IPS-18a (cell line): ENCODE results near the gene FOXP1.

ENCODE experiments used
- H3K27ac ChIP-seq: one replicate; pipeline ENCODE4 v1.5.1; 2013; ENCODE audit warnings: low read length
- H3K27me3 ChIP-seq: one replicate; pipeline ENCODE4 v1.6.1; 2013; ENCODE audit warnings: mild to moderate bottlenecking, low read length; ENCODE audit not compliant: control insufficient read depth, insufficient read depth
- H3K36me3 ChIP-seq: one replicate; pipeline ENCODE4 v1.6.1; 2013; ENCODE audit warnings: low read depth, low read length; ENCODE audit not compliant: control insufficient read depth
- H3K4me1 ChIP-seq: one replicate; pipeline ENCODE4 v1.6.1; 2013; ENCODE audit warnings: low read depth, low read length; ENCODE audit not compliant: control insufficient read depth
- H3K4me3 ChIP-seq: one replicate; pipeline ENCODE4 v1.5.1; 2013; ENCODE audit warnings: low read length
- H3K9ac ChIP-seq: one replicate; pipeline ENCODE4 v1.6.1; 2013; ENCODE audit warnings: mild to moderate bottlenecking, low read length, moderate library complexity
- H3K9me3 ChIP-seq: one replicate; pipeline ENCODE4 v1.6.1; 2013; ENCODE audit warnings: low read depth, low read length; ENCODE audit not compliant: control insufficient read depth

Gene FOXP1

GRCh38 chr3:71369701-71370391 lies 213.7 kb downstream of the FOXP1 start:
- H3K36me3 ChIP-seq = no peaks in the 10 kb centered on the region
- no peak overlapping the region for H3K4me3 ChIP-seq
- no peaks in the 10 kb centered on the region for H3K27me3 ChIP-seq
- H3K27ac ChIP-seq = no peak overlapping the region
- peaks cover 6% of the 10 kb centered on the region for H3K4me1 ChIP-seq
- no peaks in the 10 kb centered on the region for H3K9me3 ChIP-seq
- no peak overlapping the region for H3K9ac ChIP-seq

GRCh38 chr3:71366988-71367604 lies 216.4 kb downstream of the FOXP1 start:
- Histone ChIP-seq H3K4me1 (no peaks in the 10 kb centered on the region), H3K36me3 (no peaks in the 10 kb centered on the region), H3K4me3 (no peak overlapping the region), H3K9ac (no peak overlapping the region), H3K27ac (no peak overlapping the region), H3K9me3 (no peaks in the 10 kb centered on the region), H3K27me3 (no peaks in the 10 kb centered on the region)

- no peaks in the 10 kb centered on the region for H3K27me3 ChIP-seq
- H3K36me3 ChIP-seq = no peaks in the 10 kb centered on the region
- no peak overlapping the region for H3K27ac ChIP-seq
- no peak overlapping the region for H3K9ac ChIP-seq
- H3K9me3 ChIP-seq = no peaks in the 10 kb centered on the region
- no peak overlapping the region for H3K4me3 ChIP-seq
- no peaks in the 10 kb centered on the region for H3K4me1 ChIP-seq
Observed at GRCh38 chr3:71361334-71361890, 222.1 kb downstream of the FOXP1 start.

GRCh38 chr3:71360764-71361163 lies 222.8 kb downstream of the FOXP1 start:
- H3K9ac ChIP-seq = no peak overlapping the region
- H3K9me3 ChIP-seq = no peaks in the 10 kb centered on the region
- no peaks in the 10 kb centered on the region for H3K4me1 ChIP-seq
- H3K27me3 ChIP-seq = no peaks in the 10 kb centered on the region
- no peaks in the 10 kb centered on the region for H3K36me3 ChIP-seq
- H3K4me3 ChIP-seq = no peak overlapping the region
- H3K27ac ChIP-seq = no peak overlapping the region

GRCh38 chr3:71360180-71360579 lies 223.3 kb downstream of the FOXP1 start:
- Histone ChIP-seq H3K36me3 (no peaks in the 10 kb centered on the region), H3K4me1 (no peaks in the 10 kb centered on the region), H3K27ac (no peak overlapping the region), H3K27me3 (no peaks in the 10 kb centered on the region), H3K9me3 (no peaks in the 10 kb centered on the region), H3K4me3 (no peak overlapping the region), H3K9ac (no peak overlapping the region)

GRCh38 chr3:71358243-71358642 lies 225.3 kb downstream of the FOXP1 start:
- no peak overlapping the region for H3K4me3 ChIP-seq
- H3K27ac ChIP-seq = no peak overlapping the region
- no peak overlapping the region for H3K9ac ChIP-seq
- H3K27me3 ChIP-seq = no peaks in the 10 kb centered on the region
- no peaks in the 10 kb centered on the region for H3K4me1 ChIP-seq
- no peaks in the 10 kb centered on the region for H3K36me3 ChIP-seq
- H3K9me3 ChIP-seq = no peaks in the 10 kb centered on the region

- Histone ChIP-seq H3K9me3 (no peaks in the 10 kb centered on the region), H3K27ac (no peak overlapping the region), H3K9ac (no peak overlapping the region), H3K27me3 (no peaks in the 10 kb centered on the region), H3K4me3 (no peak overlapping the region), H3K4me1 (no peaks in the 10 kb centered on the region), H3K36me3 (no peaks in the 10 kb centered on the region)
Observed at GRCh38 chr3:71356265-71356664, 227.3 kb downstream of the FOXP1 start.

- Histone ChIP-seq H3K9me3 (no peaks in the 10 kb centered on the region), H3K4me1 (no peaks in the 10 kb centered on the region), H3K36me3 (no peaks in the 10 kb centered on the region), H3K9ac (no peak overlapping the region), H3K27me3 (no peaks in the 10 kb centered on the region), H3K4me3 (no peak overlapping the region), H3K27ac (no peak overlapping the region)
Observed at GRCh38 chr3:71355862-71356261, 227.7 kb downstream of the FOXP1 start.

GRCh38 chr3:71355037-71355436 lies 228.5 kb downstream of the FOXP1 start:
- no peaks in the 10 kb centered on the region for H3K4me1 ChIP-seq
- H3K36me3 ChIP-seq = no peaks in the 10 kb centered on the region
- H3K4me3 ChIP-seq = no peak overlapping the region
- no peak overlapping the region for H3K27ac ChIP-seq
- H3K27me3 ChIP-seq = no peaks in the 10 kb centered on the region
- no peaks in the 10 kb centered on the region for H3K9me3 ChIP-seq
- no peak overlapping the region for H3K9ac ChIP-seq

GRCh38 chr3:71351403-71352149 lies 232.0 kb downstream of the FOXP1 start:
- Histone ChIP-seq H3K36me3 (no peaks in the 10 kb centered on the region), H3K4me1 (no peaks in the 10 kb centered on the region), H3K27ac (no peak overlapping the region), H3K27me3 (no peaks in the 10 kb centered on the region), H3K9me3 (no peaks in the 10 kb centered on the region), H3K9ac (no peak overlapping the region), H3K4me3 (no peak overlapping the region)

GRCh38 chr3:71350998-71351397 lies 232.5 kb downstream of the FOXP1 start:
- H3K9ac ChIP-seq = no peak overlapping the region
- no peaks in the 10 kb centered on the region for H3K9me3 ChIP-seq
- H3K27me3 ChIP-seq = no peaks in the 10 kb centered on the region
- no peak overlapping the region for H3K27ac ChIP-seq
- no peaks in the 10 kb centered on the region for H3K4me1 ChIP-seq
- no peak overlapping the region for H3K4me3 ChIP-seq
- H3K36me3 ChIP-seq = no peaks in the 10 kb centered on the region
